GM19463 (cell line): ENCODE results near the gene GALNT8.
"Not testable (repeated sequence)": the region's sequence is repeated elsewhere in the genome, so short reads cannot be mapped to it uniquely, and the experiment has no call there.

Source experiments
- ATAC-seq: cut with Tn5 transposase; IDR thresholded peaks from one replicate; pipeline ENCODE4 v1.9.1; 2021; ENCODE audit warnings: mild to moderate bottlenecking, moderate library complexity; ENCODE audit not compliant: unreplicated experiment

Gene GALNT8

DNA sequence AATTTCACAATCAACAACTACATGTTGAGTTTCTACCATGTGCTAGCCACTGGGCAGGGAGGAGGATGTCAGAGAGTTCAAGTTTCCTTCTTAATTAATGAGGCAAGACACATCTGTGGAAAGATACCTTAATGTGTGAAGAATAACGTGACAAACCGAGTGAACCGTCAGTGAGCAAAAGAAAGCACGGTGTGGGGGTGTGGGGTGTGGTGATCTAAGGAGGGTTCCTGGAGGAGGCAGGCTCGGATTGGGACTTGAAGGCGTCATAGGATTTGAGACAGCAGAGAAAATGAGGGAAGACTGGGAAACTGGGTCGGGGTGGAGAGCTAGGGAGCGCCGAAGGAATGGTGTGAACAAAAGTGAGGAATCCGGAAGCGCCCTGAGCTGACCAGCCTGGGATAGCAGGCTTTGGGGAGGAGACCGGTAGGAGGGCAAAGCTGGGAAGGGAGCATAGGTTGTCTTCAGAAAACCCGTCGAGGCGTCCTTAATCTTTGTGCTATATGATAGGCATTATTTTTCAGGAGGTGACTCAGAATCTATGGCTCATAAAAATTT is 22.3 kb downstream of the GALNT8 start:
- ATAC-seq, result no peak

DNA sequence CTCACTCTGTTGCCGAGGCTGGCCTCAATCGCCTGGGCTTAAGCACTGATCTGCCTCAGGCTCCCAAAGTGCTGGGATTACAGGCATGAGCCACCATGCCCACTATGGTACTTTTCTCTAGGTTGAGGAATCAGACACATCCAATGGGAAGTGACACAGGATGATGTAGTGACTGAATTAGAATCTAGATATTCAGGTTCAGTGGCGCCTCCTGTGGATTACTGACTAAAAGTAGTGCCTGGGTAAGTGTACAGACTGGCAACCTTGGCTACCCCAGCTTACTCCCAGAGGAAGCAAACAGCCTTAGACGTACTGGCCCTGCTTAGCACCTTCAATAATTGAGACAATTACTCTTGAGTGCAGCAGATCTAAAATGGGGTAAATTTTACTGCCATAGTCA is 22.8 kb downstream of the GALNT8 start:
- ATAC-seq, result no peak

DNA sequence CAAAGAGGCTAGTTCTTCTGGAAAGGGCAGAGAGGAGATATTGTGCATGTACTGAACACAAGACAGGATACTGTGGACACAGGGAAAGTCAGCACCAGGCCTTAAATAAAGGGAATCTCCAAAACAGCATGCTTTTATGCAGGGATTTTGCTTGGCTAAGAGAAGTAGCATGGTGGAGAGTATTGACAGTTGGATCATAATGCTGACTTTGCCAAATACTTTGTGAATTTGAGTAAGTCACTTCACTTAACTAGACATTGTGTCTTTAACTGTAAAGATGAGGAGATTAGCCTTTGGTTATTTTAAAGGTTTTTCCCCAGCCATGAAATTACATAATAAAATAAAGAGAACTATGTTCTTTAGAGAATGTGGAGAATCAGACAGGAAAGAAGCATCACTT is 24.5 kb downstream of the GALNT8 start:
- no peak for ATAC-seq

DNA sequence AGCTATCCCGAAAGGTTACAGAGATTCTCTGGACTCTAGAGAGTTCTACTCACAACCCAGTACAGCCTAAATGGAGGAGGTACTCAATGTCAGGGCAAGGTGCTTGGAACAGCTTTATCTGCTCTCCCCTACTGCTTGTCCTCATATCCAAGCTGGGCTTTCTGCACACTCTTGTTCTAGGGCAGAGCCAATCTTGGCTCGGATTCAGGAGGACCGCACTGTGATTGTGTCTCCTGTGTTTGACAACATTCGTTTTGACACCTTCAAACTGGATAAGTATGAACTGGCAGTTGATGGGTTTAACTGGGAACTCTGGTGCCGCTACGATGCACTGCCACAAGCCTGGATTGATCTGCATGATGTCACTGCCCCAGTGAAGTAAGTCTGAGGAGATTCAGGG is 25.0 kb downstream of the GALNT8 start:
- ATAC-seq, result no peak

DNA sequence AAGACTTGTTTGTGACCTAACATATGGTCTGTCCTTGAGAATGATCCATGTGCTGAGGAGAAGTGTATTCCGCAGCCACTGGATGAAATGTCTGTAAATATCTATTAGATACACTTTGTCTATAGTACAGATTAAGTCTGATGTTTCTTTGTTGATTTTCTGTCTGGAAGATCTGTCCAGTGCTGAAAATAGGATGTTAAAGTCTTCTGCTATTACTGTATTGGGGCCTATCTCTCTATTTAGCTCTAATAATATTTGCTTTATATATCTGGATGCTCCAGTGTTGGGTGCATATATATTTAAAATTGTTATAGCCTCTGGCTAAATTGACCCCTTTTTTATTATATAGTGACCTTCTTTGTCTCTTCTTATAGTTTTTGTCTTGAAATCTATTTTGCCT is 31.5 kb downstream of the GALNT8 start:
- ATAC-seq, result not testable (repeated sequence)

DNA sequence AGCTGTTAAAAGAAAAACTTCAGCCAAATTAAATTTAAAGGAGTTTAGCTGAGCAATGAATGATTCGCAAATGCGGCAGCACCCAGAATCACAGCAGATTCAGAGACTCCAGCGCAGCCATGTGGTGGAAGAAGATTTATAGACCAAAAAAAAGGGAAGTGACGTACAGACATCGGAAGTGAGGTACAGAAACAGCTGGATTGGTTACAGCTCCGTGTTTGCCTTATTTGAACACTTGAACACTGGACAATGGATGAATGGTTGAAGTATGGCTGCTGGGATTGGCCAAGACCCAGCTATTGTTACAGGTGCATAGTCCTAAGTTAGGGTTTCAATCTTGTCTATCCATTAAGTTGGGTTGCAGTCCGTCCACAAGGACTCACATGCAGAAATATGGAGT is 42.6 kb downstream of the GALNT8 start:
- ATAC-seq, result no peak

DNA sequence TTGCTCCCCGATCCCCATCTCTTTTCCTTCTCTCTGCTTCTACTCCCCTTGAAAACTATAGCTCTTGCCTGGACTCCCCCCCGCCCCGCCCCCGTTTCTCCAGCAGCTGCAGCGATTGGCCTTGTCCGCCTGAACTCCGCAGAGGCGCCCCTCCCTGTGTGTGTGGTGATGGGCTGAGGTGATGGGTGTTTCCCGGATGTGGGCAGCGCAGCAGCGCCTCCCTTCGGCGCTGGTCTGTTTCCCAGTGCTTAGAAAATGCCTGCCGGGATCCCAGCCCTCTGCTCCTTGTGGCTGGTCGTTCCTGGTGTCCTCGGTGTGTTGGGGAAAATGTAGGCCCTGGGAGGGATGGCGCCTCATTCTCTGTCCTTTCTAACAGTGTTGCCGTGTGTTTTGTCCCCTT is 43.3 kb downstream of the GALNT8 start:
- no peak for ATAC-seq

DNA sequence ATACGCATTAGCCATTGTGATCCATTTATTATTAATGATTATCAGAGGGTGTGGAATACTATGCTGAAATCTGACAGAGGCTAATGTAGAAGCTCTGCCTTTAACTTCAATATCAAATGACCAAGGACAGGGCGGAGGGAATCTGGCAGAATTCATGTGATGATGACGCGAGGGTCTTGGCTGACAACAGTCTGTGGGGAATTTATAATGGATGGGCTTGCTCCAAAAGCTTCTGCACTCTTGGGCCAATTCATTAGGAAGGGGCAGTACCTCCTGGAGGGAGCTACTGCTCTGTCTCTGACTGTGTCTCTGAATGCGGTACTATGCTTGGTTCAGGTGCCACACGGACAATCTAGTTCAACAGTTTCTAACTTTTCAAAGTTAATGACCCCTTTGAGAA is 46.2 kb downstream of the GALNT8 start:
- no peak for ATAC-seq

DNA sequence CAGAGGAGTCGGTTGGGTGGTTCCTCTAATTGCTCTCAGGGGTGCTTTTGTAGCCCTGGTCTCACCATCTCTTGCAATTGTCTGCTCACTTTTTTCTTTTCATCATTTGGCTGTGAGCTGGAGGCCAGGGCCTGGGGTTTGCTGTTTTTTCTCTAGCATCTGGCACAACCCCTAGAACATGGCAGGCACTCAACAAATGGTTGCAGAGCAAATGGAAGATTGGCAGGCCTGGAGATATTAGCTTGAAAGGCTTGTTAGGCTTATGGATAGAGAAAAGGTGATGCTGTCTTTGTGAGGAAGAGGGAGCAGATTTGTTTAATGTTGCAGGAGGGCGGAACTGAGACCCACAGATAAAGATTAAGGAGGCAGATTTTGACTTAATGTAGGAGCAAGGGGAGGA is 47.0 kb downstream of the GALNT8 start:
- no peak for ATAC-seq

DNA sequence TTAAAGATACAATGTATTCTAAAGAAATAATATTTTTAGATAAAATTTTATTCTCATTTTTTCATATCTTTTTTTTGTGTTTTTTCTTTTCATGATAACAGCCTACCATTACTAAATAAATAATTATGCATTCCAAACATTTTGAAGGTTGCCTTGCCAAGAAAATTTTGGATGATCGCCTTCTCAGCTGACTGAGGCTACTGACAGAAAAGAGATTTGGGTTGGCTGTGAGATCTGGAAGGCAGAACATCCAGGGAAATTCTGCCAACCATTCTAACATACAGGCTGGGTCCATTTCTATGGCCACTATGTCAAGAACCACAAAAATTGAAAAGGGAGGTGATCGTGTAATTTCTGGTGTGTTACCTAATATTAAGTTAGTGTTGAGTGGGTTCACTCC is 48.1 kb downstream of the GALNT8 start:
- ATAC-seq, result no peak

DNA sequence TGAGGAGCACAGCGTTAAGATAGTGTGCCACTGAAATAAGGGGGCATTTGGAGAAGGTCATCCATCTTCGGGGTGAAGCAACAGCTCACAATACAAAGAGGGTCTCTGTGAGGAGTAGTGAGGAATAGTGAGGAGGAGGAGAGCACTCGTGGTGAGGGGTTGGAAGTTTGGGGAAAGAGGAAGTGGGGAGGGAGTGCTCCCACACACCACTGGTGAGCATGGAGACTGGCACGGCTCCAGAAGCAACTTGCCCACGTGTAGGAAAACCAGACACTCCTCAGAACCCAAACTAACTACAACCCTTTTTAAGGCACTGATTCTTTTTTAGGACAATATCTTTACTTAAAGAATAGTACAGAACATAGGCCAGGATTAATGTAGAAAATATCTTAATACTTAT is 48.9 kb downstream of the GALNT8 start:
- ATAC-seq, result no peak

DNA sequence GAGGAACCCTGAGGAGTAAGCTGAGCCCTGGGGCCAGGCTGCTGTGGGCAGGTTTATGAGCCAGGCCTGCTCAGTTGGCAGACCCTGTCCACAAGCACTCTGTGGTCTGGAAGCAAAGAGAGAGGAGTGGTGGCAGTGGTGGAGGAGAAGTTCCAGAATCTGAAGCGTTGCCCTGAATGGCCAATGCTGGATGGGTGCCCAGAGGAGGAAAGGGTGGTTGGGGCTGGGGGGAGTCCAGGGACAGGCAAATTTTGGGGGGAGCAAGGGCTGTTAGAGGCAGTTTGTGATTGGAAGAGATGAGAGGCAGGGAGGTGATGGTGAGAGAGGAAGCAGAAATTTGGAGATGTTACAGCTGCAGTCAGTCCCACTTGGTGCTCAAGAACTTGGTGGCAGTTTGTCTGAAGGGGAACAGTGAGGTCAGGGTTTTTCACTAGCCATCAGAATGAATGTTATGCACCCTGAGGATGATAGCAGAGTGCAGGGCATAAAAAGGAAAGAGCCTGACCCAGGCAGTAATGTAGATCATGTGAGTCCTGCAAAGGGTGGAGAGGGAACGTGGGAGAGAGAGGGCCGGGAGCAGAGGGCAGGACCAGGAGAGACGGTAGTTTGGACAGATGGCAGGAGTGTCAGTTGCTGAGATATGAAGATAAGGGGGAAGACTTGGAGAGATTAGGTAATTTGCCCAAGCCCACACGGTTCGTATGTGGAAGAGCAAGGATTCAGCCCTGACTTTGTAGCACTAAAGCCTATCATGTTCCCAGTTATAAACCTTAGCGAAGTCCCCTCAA is 51.2 kb downstream of the GALNT8 start:
- ATAC-seq, result no peak

DNA sequence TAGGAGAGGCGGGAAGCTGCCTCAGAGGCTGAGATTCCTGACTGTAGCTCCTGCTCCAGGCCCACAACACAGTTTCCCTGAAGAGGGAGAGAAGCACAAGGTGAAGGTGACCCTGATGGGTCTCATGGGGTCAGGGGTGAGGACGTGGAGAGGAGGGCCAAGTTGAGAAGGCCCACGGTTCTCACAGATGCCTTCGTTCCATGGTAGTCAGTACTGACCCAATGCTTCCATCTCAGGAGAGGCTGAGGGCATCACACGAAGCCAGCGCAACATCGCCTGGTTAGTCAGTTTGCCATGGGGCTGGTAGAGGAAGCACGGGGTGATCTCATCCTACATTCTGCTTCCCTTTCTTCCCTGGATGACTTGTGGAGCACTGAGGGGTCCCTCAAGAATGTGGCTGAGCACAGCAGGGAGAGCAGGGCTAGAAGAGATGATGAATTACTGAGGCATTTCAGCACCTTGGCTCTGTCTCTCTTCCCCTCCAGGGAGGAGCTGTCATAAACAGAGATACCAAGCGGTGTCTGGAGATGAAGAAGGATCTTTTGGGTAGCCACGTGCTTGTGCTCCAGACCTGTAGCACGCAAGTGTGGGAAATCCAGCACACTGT is 51.9 kb downstream of the GALNT8 start:
- ATAC-seq, result no peak

DNA sequence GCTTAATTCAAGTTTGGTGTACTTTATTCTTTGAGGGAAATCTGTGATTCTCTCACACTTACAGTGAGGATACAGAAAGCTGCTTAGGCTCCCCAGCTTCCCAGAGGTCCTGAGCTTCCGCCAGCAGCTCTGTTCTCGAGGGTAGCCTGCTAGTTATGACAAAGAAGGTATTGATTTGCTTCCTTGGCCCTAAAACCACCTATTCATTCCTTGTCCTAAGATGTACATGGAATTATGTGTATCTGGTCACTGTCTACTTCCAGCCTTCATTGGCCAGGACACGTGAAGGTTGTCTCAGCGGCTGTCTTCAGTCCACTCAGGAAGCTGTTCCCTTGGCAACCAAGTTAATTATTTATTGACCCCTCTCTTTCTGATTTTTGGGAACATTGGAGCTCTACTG is 55.7 kb downstream of the GALNT8 start:
- ATAC-seq, result no peak

DNA sequence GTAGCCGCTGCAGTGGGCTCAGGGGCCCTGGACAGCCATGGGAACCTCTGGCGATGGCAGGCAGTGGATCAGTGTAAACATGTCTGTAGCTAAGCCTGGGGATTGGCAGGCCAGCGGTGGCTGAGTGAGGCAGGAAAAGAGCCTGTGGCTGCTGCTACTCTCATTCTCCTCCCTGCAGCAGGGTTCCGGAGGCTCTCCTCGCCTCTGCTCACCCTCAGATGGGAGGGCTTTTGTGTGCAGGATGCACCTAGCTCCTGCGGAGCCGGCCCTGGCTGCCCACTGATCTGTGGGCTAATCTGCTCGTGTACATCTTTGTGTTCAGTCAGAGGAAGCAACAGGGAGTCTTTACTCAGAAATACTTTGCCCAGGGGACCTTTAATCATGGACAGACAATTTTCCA is 59.5 kb downstream of the GALNT8 start:
- no peak for ATAC-seq

DNA sequence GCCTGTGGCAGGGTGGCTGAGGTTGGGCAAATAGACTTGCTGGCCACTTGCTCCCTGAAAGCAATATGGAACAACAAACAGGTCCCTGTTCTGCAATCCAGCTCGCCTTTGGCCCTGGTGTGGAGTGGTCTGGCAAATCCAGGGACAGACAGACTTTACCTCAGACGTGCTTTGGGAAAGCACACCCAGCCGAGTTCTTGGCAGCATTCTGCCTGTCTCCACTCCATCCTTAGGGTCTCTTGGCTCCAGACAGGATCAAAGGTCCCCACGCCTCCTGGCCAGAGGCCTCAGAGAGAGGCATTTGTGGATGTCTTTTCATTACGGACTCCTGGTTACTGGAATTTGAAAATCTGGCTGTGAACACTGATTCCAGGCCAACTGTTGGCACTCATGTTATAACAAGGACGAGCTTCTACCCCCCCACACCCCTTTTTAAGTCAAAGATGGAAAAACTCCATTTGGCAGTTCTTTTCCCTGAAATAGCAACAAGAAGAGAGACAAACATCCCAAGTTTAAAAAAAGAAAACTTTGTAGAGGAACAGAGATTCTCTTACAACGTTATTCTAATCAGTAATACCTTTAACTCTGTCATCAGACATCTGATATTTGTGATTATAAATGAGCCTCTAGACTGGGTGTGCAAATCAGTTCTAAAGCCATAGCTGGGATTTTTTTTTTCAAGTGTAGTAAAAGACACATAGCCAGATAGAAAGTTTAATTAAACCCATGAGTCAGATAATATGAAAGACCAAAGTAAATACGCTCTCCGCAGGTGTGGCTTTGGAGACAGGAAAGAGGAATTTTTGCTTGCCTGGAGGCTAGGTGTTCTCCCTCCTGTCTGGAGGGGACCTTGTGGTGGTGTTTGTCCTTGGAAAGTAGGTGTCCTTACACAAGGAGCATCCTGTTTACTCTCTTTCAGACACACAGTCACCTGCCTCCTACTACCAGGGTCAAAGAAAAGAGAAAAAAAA is 60.7 kb downstream of the GALNT8 start:
- no peak for ATAC-seq

DNA sequence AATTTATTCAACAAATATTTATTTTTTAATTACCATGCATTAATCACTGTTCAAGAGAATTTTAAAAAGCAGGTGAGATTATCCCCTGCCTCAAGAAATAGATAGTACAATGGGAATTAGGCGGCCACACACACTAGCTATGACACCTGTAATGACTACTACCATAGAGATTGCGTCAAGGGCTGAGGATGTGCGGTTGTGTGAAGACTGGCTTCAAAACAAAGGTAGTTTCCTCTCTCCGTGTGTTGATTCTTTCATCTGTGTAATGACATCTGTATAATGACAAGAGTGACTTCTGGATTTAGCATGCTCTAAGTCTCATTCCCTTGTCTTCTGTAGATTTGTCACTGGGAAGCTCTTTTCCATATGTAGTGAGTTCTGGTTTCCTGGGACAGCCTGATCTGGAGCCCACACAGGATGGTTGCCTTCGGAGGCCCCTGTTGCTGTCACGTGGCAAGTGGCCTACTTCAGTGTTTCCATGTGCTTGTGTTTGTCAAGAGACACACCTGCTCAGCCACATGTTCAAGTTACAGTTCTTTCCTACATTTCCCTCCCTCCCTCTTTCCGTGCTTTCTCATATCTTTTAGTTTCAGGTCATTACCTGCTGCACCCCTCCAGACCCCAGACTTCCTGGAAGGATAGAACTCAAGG is 64.3 kb downstream of the GALNT8 start:
- no peak for ATAC-seq

DNA sequence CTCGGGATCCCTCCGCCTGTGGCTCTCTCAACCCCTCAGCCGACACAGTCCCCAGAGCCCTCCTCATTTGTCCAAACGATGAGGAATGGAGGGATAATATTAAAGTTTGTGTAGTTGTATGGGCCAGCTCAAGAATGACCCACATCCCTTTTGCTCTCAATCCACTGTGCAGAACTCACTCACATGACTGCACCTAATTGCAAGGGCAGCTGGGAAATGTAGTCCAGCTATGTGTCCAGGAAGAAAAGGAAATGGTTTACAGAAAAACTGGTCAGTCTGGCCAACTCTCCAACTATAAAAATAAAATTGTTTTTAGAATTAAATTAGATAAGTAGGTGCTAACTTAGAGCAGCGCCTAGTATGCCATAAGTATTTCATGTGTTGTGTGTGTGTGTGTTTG is 66.6 kb downstream of the GALNT8 start:
- no peak for ATAC-seq

DNA sequence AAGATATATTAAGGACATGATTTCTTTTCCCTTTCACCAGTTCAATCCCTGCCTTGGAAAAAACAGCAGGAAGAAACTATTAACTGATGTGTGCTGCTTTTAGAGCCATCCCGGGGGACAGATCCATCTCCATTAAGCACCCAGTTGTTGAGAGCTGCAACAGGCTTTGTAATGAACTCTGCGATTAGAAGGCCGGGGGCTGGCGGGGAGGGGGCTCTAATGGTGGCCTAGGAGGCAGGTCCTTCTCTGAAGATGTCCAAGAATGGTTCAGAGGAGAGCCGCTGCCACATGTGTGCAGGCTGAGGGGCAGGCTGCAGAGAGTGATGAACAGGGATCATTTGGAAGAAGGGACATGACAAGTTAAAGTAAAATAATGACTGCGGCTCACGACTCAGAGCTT is 67.8 kb downstream of the GALNT8 start:
- no peak for ATAC-seq

DNA sequence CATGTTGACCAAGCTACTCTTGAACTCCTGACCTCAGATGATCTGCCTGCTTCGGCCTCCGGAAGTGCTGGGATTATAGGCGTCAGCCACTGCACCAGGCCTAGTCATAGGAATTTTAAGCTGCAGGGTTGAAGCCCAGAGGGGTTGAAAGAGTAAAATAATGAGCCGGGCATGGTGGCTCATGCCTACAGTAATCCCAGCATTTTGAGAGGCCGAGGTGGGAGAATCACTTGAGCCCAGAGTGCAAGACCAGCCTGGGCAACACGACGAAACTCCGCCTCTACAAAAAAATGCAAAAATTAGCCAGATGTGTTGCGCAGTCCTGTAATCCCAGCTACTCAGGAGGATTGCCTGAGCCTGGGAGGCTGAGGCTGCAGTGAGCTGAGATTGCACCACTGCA is 69.6 kb downstream of the GALNT8 start:
- no peak for ATAC-seq

DNA sequence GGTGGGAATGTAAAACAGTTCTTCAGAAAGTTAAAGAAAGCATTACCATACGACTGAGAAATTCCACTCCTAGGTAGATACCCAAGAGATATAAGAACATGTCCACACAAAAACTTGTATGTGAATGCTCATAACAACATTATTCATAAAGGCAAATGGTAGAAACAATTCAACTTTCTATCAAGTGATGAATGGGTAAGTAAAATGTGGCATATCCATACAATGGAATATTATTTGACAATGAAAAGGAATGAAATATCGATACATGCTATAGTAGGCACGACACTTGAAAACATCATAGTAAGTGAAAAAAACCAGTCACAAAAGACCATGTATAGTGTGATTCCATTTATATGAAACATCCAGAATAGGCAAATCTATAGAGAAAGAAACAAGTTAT is 71.3 kb downstream of the GALNT8 start:
- no peak for ATAC-seq
